Measurements from ENCODE around the gene NFE2L3. TPM values are rescaled to one million over a fixed set of nuclear protein-coding genes. Genes with fewer than 3 reads are reported as not detected.
"Not testable (repeated sequence)": the region's sequence is repeated elsewhere in the genome, so short reads cannot be mapped to it uniquely, and the experiment has no call there.

The NFE2L3 gene
- polyA plus RNA-seq, 12 donors: 2.4 to 14.8 (median 5.2) TPM; not detected in 1

- no peak for DNase-seq
Measured at GRCh38 chr7:26144184-26145080, 7.6 kb upstream of the NFE2L3 start.

- no peak for DNase-seq
Measured at GRCh38 chr7:26145238-26145637, 6.8 kb upstream of the NFE2L3 start.

- DNase-seq: no peak
Measured at GRCh38 chr7:26147030-26147429, 5.0 kb upstream of the NFE2L3 start.

GRCh38 chr7:26147646-26148306 lies 4.2 kb upstream of the NFE2L3 start:
- DNase-seq: not testable (repeated sequence)

- not testable (repeated sequence) for DNase-seq
Measured at GRCh38 chr7:26148307-26148700, 3.7 kb upstream of the NFE2L3 start.

- no peak for DNase-seq
Measured at GRCh38 chr7:26149391-26149977, 2.5 kb upstream of the NFE2L3 start.

- no peak for DNase-seq
Measured at GRCh38 chr7:26151096-26151495, 902 bp upstream of the NFE2L3 start.

- no peak for DNase-seq
Measured at GRCh38 chr7:26151650-26151952, 397 bp upstream of the NFE2L3 start.

- DNase-seq: not testable (repeated sequence)
Measured at GRCh38 chr7:26152782-26153240, 813 bp downstream of the NFE2L3 start.

- DNase-seq: no peak
Measured at GRCh38 chr7:26153241-26153822, 1.3 kb downstream of the NFE2L3 start.

- no peak for DNase-seq
Measured at GRCh38 chr7:26153823-26154783, 2.1 kb downstream of the NFE2L3 start.

GRCh38 chr7:26155531-26156375 lies 3.8 kb downstream of the NFE2L3 start:
- no peak for DNase-seq

- DNase-seq: no peak
Measured at GRCh38 chr7:26156451-26157420, 4.7 kb downstream of the NFE2L3 start.

GRCh38 chr7:26157520-26158105 lies 5.6 kb downstream of the NFE2L3 start:
- no peak for DNase-seq

GRCh38 chr7:26159243-26159642 lies 7.2 kb downstream of the NFE2L3 start:
- DNase-seq: no peak

- no peak for DNase-seq
Measured at GRCh38 chr7:26160896-26161295, 8.9 kb downstream of the NFE2L3 start.

GRCh38 chr7:26162431-26162830 lies 10.4 kb downstream of the NFE2L3 start:
- DNase-seq: no peak

- DNase-seq: not testable (repeated sequence)
Measured at GRCh38 chr7:26163804-26164203, 11.8 kb downstream of the NFE2L3 start.
